ENCODE measurements around the gene RBFA. TPM values are rescaled to one million over a fixed set of nuclear protein-coding genes. Genes with fewer than 3 reads are reported as not detected.
A peak's percentile ranks its signal among the peaks of the same experiment; 100 is the strongest.

Gene RBFA
- total and polyA plus RNA-seq, 2 of the 13 experiments (the other 11 are each of a cell fraction or from before 2014, with no cell fraction given) = 29.7 to 42.4 TPM

DNA sequence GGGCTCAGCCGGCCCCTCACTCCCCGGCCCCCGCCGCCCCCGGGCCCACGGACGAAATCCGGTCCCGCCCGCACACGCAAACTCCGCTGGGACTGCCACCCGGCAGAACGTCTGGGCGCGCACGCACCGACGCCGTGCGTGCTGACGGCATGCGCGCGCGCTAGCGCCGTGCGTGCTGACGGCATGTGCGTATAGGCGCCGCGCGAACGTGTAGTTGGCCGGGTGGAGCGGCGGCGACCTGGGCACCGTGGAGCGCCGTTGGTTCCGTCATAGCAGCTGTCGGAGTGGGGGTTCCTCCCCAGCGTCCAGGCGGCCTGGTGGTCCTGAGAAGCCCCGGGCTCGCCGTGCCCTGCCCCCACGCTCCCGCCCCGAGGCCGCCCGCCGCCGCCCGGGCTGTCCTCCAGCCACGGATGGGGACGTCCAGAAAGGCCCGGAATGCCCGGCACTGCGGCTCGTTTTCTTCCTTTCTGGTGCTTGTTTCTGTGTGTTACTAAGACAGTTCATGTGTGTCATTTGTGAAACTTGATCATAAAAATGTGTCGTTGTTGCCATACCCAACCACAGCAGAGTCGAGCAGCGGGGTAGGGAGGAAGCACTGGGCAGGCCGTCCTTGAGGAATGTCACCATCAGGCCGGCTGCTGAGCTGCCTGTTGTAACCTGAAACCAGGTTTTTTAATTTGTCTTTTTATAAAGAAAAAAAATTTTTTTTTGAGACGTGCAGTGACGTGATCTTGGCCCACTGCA, 45.6 kb upstream of the RBFA start, which contains the start of gene TXNL4A (continued):
- TF ChIP-seq ZNF280D (CRISPR knock-in tag; IDR thresholded peaks at IDR 0.05) (no peak; the same call in 1 of the 2 replicates), ZNF660 (CRISPR knock-in tag; IDR thresholded peaks at IDR 0.05; ENCODE audit: borderline replicate concordance, low read depth) (no peak), TFAP4 (IDR thresholded peaks at IDR 0.05; ENCODE audit: borderline replicate concordance, low read depth) (peak; percentile 34; the same call in 1 of the 2 replicates), CREB1 (IDR thresholded peaks at IDR 0.05) (peak; percentile 84), CREB1 (CRISPR knock-in tag; IDR thresholded peaks at IDR 0.05) (no peak), CHCHD3 (CRISPR knock-in tag; IDR thresholded peaks at IDR 0.05) (peak; percentile 6; the same call in 1 of the 2 replicates), PHF8 (CRISPR knock-in tag; IDR thresholded peaks at IDR 0.05) (peak; percentile 86), ZNF142 (CRISPR knock-in tag; IDR thresholded peaks at IDR 0.05) (peak; percentile 87), ZNF30 (CRISPR knock-in tag; IDR thresholded peaks at IDR 0.05) (no peak), SNAI1 (CRISPR knock-in tag; IDR thresholded peaks at IDR 0.05; ENCODE audit: borderline replicate concordance) (peak; percentile 69; the same call in 1 of the 2 replicates), FLYWCH1 (CRISPR knock-in tag; IDR thresholded peaks at IDR 0.05) (0 out of 2 replicates have a peak, but pooled peaks have one; percentile 56), SRSF9 (IDR thresholded peaks at IDR 0.05; ENCODE audit: borderline replicate concordance, insufficient read depth, low read depth, low read length, poor library complexity, severe bottlenecking) (no peak), ZNF782 (CRISPR knock-in tag; IDR thresholded peaks at IDR 0.05; ENCODE audit: borderline replicate concordance) (peak; percentile 67; the same call in 1 of the 2 replicates), GZF1 (CRISPR knock-in tag; IDR thresholded peaks at IDR 0.05) (no peak), SAFB2 (CRISPR knock-in tag; IDR thresholded peaks at IDR 0.05; ENCODE audit: borderline replicate concordance, low read depth) (no peak; the same call in 1 of the 2 replicates), MXD3 (CRISPR knock-in tag; IDR thresholded peaks at IDR 0.05) (no peak; the same call in 1 of the 2 replicates), MLLT10 (CRISPR knock-in tag; IDR thresholded peaks at IDR 0.05) (no peak), ZNF792 (CRISPR knock-in tag; IDR thresholded peaks at IDR 0.05) (no peak), SPEN (CRISPR knock-in tag; IDR thresholded peaks at IDR 0.05; ENCODE audit: low read depth) (peak; percentile 99)

All from HepG2 (cell line).